ENCODE data around the gene CD68.
A peak's percentile ranks its signal among the peaks of the same experiment; 100 is the strongest.

CD68 gene

DNA sequence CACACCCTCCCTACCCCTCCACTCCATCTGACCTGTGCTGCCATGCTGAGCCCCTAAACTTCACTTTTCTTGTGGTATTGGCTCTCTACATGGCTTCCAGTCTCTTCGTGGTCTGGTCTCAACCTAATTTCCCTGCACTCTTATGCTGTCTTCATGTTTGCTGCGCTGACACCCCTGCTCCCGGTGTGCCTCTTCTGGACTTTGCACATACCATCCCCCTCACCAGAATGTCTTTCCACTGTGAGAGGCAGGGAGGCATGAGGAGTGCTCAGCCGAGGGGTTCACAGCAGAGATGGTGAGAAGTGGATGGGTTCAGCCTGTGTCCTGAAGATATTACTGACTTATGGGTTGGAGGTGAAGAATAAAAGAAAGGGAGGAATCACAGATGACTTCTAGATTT is 28.0 kb upstream of the CD68 start:
- Histone ChIP-seq H3K9me3 (ENCODE audit: control insufficient read depth, low read length) (no peaks in the 10 kb centered on the region), H3K4me1 (ENCODE audit: control insufficient read depth, insufficient read depth, low read length) (peaks cover 11% of the 10 kb centered on the region)

GRCh38 chr17:7552621-7553051 is 26.8 kb upstream of the CD68 start:
- H3K36me3 ChIP-seq (ENCODE audit: control insufficient read depth, insufficient read depth, low read length, severe bottlenecking), result no peaks in the 10 kb centered on the region
- H3K27me3 ChIP-seq (replicated peaks; ENCODE audit: control insufficient read depth, insufficient read depth, low read length), result no peaks in the 10 kb centered on the region
- no peak overlapping the region for H3K4me3 ChIP-seq (ENCODE audit: low read length)
- DNase-seq (ENCODE audit: low read depth), result no peak
- no peaks in the 10 kb centered on the region for H3K9me3 ChIP-seq (ENCODE audit: control insufficient read depth, low read length)
- H3K4me1 ChIP-seq (ENCODE audit: control insufficient read depth, insufficient read depth, low read length), result peaks cover 14% of the 10 kb centered on the region
- no peak overlapping the region for H3K9ac ChIP-seq (ENCODE audit: low read length)

More for the DNA sequence above, 28.0 kb upstream of the CD68 start:
- Histone ChIP-seq H3K4me3 (ENCODE audit: low read length) (no peak overlapping the region), H3K9ac (ENCODE audit: low read length) (no peak overlapping the region), H3K36me3 (ENCODE audit: control insufficient read depth, insufficient read depth, low read length, severe bottlenecking) (no peaks in the 10 kb centered on the region), H3K27me3 (replicated peaks; ENCODE audit: control insufficient read depth, insufficient read depth, low read length) (no peaks in the 10 kb centered on the region)
- no peak for DNase-seq (ENCODE audit: low read depth)

- DNase-seq (ENCODE audit: low read depth), result no peak
- H3K36me3 ChIP-seq (ENCODE audit: control insufficient read depth, insufficient read depth, low read length, severe bottlenecking), result no peaks in the 10 kb centered on the region
Measured at GRCh38 chr17:7553356-7553755, 26.1 kb upstream of the CD68 start.

DNA sequence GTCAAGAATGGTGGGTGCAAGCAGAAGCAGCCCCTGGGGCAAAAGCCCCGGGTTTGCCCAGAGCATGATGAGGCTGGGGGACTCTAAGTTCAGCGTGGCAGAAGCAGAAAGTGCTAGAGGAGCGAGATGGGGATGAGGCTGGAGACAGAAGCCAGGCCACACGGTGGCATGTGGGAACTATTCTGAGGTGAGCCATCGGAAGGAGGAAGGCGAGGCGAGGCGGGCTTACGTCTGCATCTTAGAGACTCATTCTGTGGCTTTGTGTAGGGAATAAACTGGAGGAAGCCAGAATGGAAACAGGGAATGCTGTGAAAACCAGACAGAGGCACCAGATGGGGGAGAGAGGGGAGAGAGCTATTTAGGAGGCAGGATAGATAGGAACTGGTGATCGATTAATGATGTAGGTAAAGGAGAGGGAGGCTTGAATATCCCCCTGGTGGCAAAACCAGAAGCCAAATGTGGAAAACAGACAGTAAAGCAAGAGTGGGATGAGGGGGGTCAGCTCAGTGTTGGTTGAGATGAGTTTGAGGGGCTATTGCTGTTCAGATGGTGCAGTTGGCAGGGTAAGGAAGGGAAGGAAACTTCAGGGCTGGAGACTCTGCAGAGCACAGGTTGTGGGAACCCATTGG is 24.0 kb upstream of the CD68 start:
- no peak for DNase-seq (ENCODE audit: low read depth)
- Histone ChIP-seq H3K9me3 (ENCODE audit: control insufficient read depth, low read length) (no peaks in the 10 kb centered on the region), H3K4me1 (ENCODE audit: control insufficient read depth, insufficient read depth, low read length) (peaks cover 22% of the 10 kb centered on the region), H3K36me3 (ENCODE audit: control insufficient read depth, insufficient read depth, low read length, severe bottlenecking) (no peaks in the 10 kb centered on the region), H3K4me3 (ENCODE audit: low read length) (no peak overlapping the region), H3K9ac (ENCODE audit: low read length) (no peak overlapping the region), H3K27me3 (replicated peaks; ENCODE audit: control insufficient read depth, insufficient read depth, low read length) (no peaks in the 10 kb centered on the region)

More at GRCh38 chr17:7553356-7553755, 26.1 kb upstream of the CD68 start:
- Histone ChIP-seq H3K9ac (ENCODE audit: low read length) (no peak overlapping the region), H3K9me3 (ENCODE audit: control insufficient read depth, low read length) (no peaks in the 10 kb centered on the region), H3K27me3 (replicated peaks; ENCODE audit: control insufficient read depth, insufficient read depth, low read length) (no peaks in the 10 kb centered on the region), H3K4me3 (ENCODE audit: low read length) (no peak overlapping the region), H3K4me1 (ENCODE audit: control insufficient read depth, insufficient read depth, low read length) (peaks cover 20% of the 10 kb centered on the region)

DNA sequence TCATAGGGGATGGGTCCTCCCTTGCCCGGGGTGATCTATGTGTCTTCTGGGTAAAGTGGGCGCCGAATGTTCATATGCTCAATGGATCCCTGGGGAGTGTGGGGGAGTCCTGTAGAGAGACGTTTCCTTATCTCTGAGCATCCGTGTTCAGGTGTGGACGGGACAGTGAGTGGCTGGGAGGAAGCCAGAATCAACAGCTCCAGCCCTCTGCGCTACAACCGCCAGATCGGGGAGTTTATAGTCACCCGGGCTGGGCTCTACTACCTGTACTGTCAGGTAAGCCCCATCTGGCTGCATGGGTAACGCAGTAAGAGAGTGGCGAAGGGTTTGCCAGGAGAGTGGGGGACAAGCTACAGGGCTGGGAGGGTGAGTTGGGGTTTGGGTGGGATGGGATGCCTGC is 22.8 kb upstream of the CD68 start:
- no peaks in the 10 kb centered on the region for H3K27me3 ChIP-seq (replicated peaks; ENCODE audit: control insufficient read depth, insufficient read depth, low read length)
- H3K36me3 ChIP-seq (ENCODE audit: control insufficient read depth, insufficient read depth, low read length, severe bottlenecking), result no peaks in the 10 kb centered on the region
- DNase-seq (ENCODE audit: low read depth), result no peak
- no peaks in the 10 kb centered on the region for H3K9me3 ChIP-seq (ENCODE audit: control insufficient read depth, low read length)
- H3K4me1 ChIP-seq (ENCODE audit: control insufficient read depth, insufficient read depth, low read length), result peaks cover 26% of the 10 kb centered on the region
- no peak overlapping the region for H3K4me3 ChIP-seq (ENCODE audit: low read length)
- no peak overlapping the region for H3K9ac ChIP-seq (ENCODE audit: low read length)

- Histone ChIP-seq H3K27me3 (replicated peaks; ENCODE audit: control insufficient read depth, insufficient read depth, low read length) (no peaks in the 10 kb centered on the region), H3K36me3 (ENCODE audit: control insufficient read depth, insufficient read depth, low read length, severe bottlenecking) (no peaks in the 10 kb centered on the region), H3K4me3 (ENCODE audit: low read length) (no peak overlapping the region), H3K9ac (ENCODE audit: low read length) (peak overlapping the region; percentile 88), H3K4me1 (ENCODE audit: control insufficient read depth, insufficient read depth, low read length) (peaks cover 26% of the 10 kb centered on the region), H3K9me3 (ENCODE audit: control insufficient read depth, low read length) (no peaks in the 10 kb centered on the region)
- no peak for DNase-seq (ENCODE audit: low read depth)
Measured at GRCh38 chr17:7557147-7557764, 22.2 kb upstream of the CD68 start.

GRCh38 chr17:7557775-7558543 is 21.5 kb upstream of the CD68 start:
- peak overlapping the region; percentile 71 for H3K4me3 ChIP-seq (ENCODE audit: low read length)
- DNase-seq (ENCODE audit: low read depth), result no peak
- H3K36me3 ChIP-seq (ENCODE audit: control insufficient read depth, insufficient read depth, low read length, severe bottlenecking), result no peaks in the 10 kb centered on the region

GRCh38 chr17:7558544-7559319 is 20.7 kb upstream of the CD68 start, which contains the start of gene TNFSF13:
TSS of gene TNFSF13 (plus strand) at chr17:7558750. CDS start at chr17:7559040, 290 bp downstream.
- Histone ChIP-seq H3K36me3 (ENCODE audit: control insufficient read depth, insufficient read depth, low read length, severe bottlenecking) (peaks cover under 1% of the 10 kb centered on the region), H3K9ac (ENCODE audit: low read length) (peak within 1 kb of the TSS; percentile 88), H3K27me3 (replicated peaks; ENCODE audit: control insufficient read depth, insufficient read depth, low read length) (no peaks in the 10 kb centered on the region), H3K4me1 (ENCODE audit: control insufficient read depth, insufficient read depth, low read length) (peaks cover 37% of the 10 kb centered on the region), H3K9me3 (ENCODE audit: control insufficient read depth, low read length) (no peaks in the 10 kb centered on the region), H3K4me3 (ENCODE audit: low read length) (peak within 1 kb of the TSS; percentile 71)
- DNase-seq (ENCODE audit: low read depth), result no peak

More at GRCh38 chr17:7557775-7558543, 21.5 kb upstream of the CD68 start:
- Histone ChIP-seq H3K27me3 (replicated peaks; ENCODE audit: control insufficient read depth, insufficient read depth, low read length) (no peaks in the 10 kb centered on the region), H3K9me3 (ENCODE audit: control insufficient read depth, low read length) (no peaks in the 10 kb centered on the region), H3K4me1 (ENCODE audit: control insufficient read depth, insufficient read depth, low read length) (peaks cover 33% of the 10 kb centered on the region), H3K9ac (ENCODE audit: low read length) (peak overlapping the region; percentile 88)

- peaks cover 9% of the 10 kb centered on the region for H3K36me3 ChIP-seq (ENCODE audit: control insufficient read depth, insufficient read depth, low read length, severe bottlenecking)
- peak overlapping the region; percentile 88 for H3K9ac ChIP-seq (ENCODE audit: low read length)
- no peaks in the 10 kb centered on the region for H3K27me3 ChIP-seq (replicated peaks; ENCODE audit: control insufficient read depth, insufficient read depth, low read length)
- no peaks in the 10 kb centered on the region for H3K9me3 ChIP-seq (ENCODE audit: control insufficient read depth, low read length)
- H3K4me3 ChIP-seq (ENCODE audit: low read length), result peak overlapping the region; percentile 71
- no peak for DNase-seq (ENCODE audit: low read depth)
- peaks cover 45% of the 10 kb centered on the region for H3K4me1 ChIP-seq (ENCODE audit: control insufficient read depth, insufficient read depth, low read length)
Measured at GRCh38 chr17:7559320-7560171, 19.9 kb upstream of the CD68 start.
